ENCODE results near the gene PITX2.

The PITX2 gene

GRCh38 chr4:110636171-110636679, 13.3 kb upstream of the PITX2 start:
- no peak for DNase-seq (ENCODE audit: low read depth)

GRCh38 chr4:110635163-110635865, 12.4 kb upstream of the PITX2 start:
- no peak for DNase-seq (ENCODE audit: low read depth)

GRCh38 chr4:110634350-110635162, 11.7 kb upstream of the PITX2 start:
- no peak for DNase-seq (ENCODE audit: low read depth)

GRCh38 chr4:110633358-110634341, 10.8 kb upstream of the PITX2 start:
- DNase-seq (ENCODE audit: low read depth) = no peak

- DNase-seq (ENCODE audit: low read depth) = no peak
Measured at GRCh38 chr4:110632506-110633357, 9.9 kb upstream of the PITX2 start.

- DNase-seq (ENCODE audit: low read depth) = no peak
Measured at GRCh38 chr4:110631584-110632505, 9.0 kb upstream of the PITX2 start.

- no peak for DNase-seq (ENCODE audit: low read depth)
Measured at GRCh38 chr4:110630688-110631402, 8.0 kb upstream of the PITX2 start.

GRCh38 chr4:110629780-110630687, 7.2 kb upstream of the PITX2 start:
- DNase-seq (ENCODE audit: low read depth) = no peak

- DNase-seq (ENCODE audit: low read depth) = no peak
Measured at GRCh38 chr4:110629214-110629754, 6.4 kb upstream of the PITX2 start.

GRCh38 chr4:110628663-110629213, 5.9 kb upstream of the PITX2 start:
- no peak for DNase-seq (ENCODE audit: low read depth)

- no peak for DNase-seq (ENCODE audit: low read depth)
Measured at GRCh38 chr4:110627977-110628662, 5.2 kb upstream of the PITX2 start.

- no peak for DNase-seq (ENCODE audit: low read depth)
Measured at GRCh38 chr4:110626532-110627153, 3.8 kb upstream of the PITX2 start.

GRCh38 chr4:110625576-110626257, 2.8 kb upstream of the PITX2 start:
- DNase-seq (ENCODE audit: low read depth) = no peak

- no peak for DNase-seq (ENCODE audit: low read depth)
Measured at GRCh38 chr4:110624904-110625494, 2.1 kb upstream of the PITX2 start.

GRCh38 chr4:110624398-110624780, 1.5 kb upstream of the PITX2 start:
- no peak for DNase-seq (ENCODE audit: low read depth)
